NCI-H82 treated with DMSO at 0.1 percent for 48 hours (cell line): ENCODE measurements around the gene RBMY1E.
"Not testable (repeated sequence)": the region's sequence is repeated elsewhere in the genome, so short reads cannot be mapped to it uniquely, and the experiment has no call there.

Experiments
- DNase-seq: peaks from one replicate; lab custom pipeline; 2025; ENCODE audit not compliant: unreplicated experiment; lab: John Stamatoyannopoulos, UW

RBMY1E gene

GRCh38 chrY:21917932-21918331 lies at the start of gene RBMY1E:
RBMY1E (minus strand) TSS chrY:21918032; CDS start chrY:21916054, 1,978 bp downstream.
- not testable (repeated sequence) for DNase-seq

- DNase-seq, result not testable (repeated sequence)
Measured at GRCh38 chrY:21894426-21894825, 23.4 kb downstream of the RBMY1E start, which contains the start of gene RBMY1D. RBMY1D (minus strand) TSS chrY:21894526; CDS start chrY:21892513, 2,013 bp downstream.

DNA sequence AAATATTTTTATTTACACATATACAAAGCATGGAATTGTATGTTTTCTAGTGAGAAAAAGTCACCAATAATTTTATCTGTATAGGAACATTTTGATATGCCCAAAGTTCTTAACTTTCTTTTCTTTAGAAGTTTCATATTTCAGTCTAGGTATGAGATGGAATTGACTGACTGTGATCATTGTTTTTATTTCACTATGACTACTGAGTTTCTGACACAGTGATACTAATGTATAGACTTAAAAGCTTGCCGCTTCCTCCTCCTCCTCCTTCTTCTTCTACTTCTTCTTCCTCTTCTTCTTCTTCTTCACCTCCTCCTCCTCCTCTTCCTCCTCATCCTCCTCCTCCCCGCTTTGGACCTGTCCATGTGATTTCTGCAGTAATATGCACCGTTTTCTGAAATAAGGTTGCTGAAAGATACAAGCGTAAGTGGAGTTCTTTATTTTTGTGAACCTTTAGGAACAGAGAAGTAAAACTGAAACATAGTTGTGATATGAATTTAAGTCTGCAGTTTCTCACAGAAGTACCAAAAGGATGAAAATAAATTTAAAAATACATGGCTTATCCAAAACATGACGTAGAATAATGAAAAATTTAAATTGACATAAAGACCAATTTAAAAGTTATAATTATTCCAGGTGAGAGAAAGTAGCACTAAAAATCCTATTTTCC lies 48.3 kb downstream of the RBMY1E start:
- DNase-seq, result not testable (repeated sequence)
